Muscle of arm (tissue), 12 donors: ENCODE results near the gene EBF4. TPM values are rescaled to one million over a fixed set of nuclear protein-coding genes. Genes with fewer than 3 reads are reported as not detected.

Experiments
- DNase-seq: peaks from one replicate; pipeline ENCODE4 v3.0.0-alpha.2; 2013
- polyA plus RNA-seq, 12 donors: library from polyadenylated mRNA; unstranded; fragments of 120-200 nt; gene quantifications; one replicate each; pipeline ENCODE4 v1.2.1, GENCODE V29; 2013; ENCODE audit not compliant: insufficient read length in 12 of 12

EBF4 gene
- polyA plus RNA-seq, 12 donors: 3.9 to 9.6 (median 6.5) TPM; not detected in 1

- DNase-seq: no peak
Measured at GRCh38 chr20:2783908-2784566, 91.5 kb downstream of the EBF4 start.

- no peak for DNase-seq
Measured at GRCh38 chr20:2793471-2793870, 100.9 kb downstream of the EBF4 start.

- DNase-seq: no peak
Measured at GRCh38 chr20:2794202-2794748, 101.7 kb downstream of the EBF4 start.

- no peak for DNase-seq
Measured at GRCh38 chr20:2794866-2795447, 102.4 kb downstream of the EBF4 start.

- no peak for DNase-seq
Measured at GRCh38 chr20:2795451-2795850, 102.9 kb downstream of the EBF4 start.

DNA sequence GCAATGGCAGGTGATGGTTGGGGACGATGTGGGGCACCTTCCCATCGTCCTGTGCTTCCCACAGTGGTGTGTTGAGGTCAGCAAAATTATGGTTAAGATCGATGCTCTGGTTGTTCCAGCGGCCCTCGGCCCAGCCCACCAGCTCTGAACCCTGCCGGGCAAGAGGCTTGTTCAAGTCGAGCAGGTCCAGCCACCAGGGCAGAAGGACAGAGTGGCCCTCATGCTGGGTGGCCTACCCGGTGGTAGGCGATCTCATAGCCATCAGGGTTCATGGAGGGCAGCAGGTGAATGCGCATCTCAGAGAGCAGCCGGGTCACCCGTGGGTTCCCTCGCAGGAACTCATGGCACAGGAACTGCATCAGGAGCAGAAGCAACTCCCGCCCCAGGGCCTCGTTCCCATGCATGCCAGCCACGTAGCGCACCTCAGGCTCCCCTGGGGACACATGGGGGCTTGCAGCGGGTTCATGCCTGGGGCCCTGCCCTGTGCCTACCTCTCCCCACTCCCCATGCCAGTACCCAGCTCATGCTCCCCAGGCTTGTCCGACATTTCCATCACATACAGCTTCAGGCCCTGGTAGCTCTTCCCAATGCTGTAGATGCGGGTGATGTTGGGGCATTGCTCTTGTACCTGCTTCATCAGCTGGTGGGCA is 103.6 kb downstream of the EBF4 start:
- no peak for DNase-seq

DNA sequence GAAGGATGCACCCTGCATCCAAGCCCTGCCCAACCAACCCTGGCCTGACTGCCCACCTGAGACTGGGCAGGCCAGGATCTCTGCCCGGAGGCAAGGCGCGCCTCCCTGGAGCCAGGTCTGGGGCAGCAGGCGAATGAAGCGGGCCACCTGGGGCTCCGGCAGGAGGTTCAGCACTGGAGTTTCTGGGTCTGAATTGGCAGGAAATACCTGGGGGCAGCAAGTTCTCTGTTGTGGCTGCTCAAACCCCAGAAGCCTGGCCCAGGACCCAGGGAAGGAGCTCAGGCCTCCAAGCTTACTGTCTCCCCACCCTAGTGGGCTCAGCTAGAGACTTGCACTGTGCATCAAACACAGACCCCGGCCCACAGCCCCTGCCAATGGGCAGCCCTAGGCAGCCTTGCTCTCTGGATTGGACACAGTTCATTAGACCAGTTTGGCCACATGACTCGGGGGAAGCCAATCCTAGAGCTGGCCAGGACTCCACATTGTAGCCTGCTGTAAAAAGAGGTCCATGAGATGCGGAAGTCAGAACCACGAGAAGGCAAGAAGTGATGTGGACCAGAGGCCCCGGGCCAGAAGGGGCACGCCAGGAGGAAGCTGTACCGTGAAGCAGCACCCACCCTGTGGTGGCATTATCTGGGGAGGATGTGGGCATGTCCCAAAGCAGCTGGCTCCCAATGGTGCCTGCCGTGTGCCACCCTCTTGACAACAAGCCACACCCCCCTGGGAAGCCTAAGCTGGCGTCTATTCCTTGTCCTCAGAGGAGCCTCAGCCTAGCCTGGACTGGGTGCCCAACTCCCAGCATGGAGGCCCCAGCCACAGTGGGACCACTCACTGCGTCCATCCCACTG is 104.8 kb downstream of the EBF4 start:
- DNase-seq: no peak

DNA sequence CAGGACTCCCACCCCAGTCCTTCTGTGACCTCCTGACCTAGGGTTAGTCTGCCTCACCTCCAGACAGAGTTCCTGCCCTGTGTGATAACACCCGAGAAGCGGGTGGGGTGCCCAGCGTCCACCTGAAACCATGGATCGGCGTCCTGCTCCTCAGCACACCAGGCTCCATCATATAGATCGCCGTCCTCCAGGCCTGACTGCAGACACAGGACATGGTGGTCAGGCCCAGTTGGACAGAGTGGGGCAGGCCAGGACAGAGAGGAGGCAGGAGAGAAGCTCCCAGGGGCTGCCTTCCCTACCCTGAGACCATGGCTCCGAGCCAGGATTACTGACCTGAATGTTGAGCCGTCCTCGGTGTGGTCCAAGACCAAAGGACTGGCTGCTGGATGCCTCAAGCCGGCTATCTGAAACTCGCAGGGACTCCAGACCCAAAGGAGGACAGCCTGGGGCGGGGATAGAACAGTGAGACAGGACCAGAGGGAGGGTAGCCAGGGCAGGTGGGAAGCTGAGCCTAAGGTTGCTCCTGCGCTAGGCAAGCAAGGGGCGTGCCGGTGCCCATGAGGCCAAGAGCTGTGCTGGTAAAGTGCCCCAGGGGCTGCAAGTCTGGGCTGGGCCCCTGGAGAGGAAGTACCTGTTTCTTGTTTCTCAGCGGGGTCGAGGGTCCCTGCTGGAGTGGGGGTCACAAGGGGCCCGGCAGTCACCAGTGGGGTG is 105.7 kb downstream of the EBF4 start:
- no peak for DNase-seq

- no peak for DNase-seq
Measured at GRCh38 chr20:2798814-2799213, 106.2 kb downstream of the EBF4 start.

DNA sequence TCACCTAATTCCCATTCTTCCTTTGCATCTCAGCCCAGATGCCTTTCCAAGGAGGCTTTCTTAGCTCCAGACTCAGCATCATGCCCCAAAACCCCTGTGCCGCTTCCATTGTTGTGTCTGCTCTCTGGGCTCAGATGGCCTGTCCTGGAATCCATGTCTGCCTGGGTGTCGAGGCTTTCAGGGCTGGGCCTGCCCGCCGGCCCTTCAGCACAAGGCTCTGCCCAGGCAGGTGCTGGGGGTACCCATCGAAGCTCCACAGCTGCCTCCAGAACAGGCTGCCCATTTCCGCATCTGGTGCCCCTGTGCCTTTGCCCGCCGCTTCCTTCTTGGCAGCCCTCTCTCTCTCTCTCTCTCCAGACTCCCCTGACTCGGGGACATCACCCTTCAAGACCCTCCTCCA is 106.7 kb downstream of the EBF4 start:
- no peak for DNase-seq

GRCh38 chr20:2799688-2800520 is 107.3 kb downstream of the EBF4 start:
- DNase-seq: no peak

GRCh38 chr20:2800521-2801285 is 108.1 kb downstream of the EBF4 start, which contains the start of gene CPXM1:
TSS of gene CPXM1 (minus strand) at chr20:2800627. CDS start at chr20:2800572, 55 bp downstream.
- DNase-seq: peak; percentile 49

GRCh38 chr20:2801286-2801728 is 108.7 kb downstream of the EBF4 start:
- no peak for DNase-seq

- no peak for DNase-seq
Measured at GRCh38 chr20:2804041-2804828, 111.7 kb downstream of the EBF4 start.

GRCh38 chr20:2804852-2805688 is 112.5 kb downstream of the EBF4 start:
- no peak for DNase-seq

DNA sequence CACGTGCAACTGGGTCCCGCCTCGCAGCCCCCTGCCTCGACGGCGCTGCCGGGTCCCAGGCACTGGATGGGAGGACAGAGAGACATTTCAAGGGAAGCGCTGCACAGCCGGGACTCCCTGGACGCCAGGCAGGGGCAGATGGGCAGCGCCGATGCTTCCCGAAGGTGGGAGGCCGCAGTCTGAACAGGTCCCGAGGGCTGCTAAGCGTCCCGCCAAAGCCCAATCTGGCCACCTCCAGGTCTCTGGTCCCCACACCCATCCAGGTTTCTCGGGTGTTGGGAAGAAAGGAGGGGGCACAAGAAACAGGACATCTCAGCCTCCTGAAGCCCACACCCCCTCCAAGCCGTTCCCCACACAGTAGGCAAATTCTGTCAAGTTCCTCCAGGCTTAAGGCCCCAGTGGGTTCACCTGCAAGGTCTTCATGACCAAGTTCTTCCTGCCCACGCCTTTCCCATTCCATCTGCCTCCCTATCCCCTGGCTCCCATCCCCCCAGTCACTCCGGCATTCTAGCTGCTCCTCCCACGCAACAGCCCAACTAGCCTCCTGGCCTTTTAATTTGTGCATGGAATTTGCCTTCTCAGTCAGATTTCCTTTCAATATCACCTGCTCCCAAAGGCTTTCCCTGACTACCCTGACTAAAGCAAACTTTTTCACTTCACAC is 113.2 kb downstream of the EBF4 start:
- no peak for DNase-seq

DNA sequence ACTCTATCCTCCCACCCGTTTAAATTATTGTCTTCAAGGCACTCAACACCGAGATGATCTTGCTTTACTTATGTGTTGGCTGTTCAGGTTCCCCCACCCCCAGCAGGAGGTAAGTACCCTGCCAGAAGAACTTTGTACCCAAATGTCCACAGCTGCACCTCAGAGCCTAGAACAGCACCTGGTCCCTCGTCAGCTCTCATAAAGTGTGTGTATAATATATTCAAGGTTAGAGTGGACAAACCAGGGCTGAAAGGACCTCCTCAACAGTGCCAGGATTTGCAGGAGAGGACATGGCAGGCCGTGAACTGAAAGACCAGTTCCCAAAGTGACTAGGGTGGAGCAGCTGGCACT is 113.7 kb downstream of the EBF4 start:
- no peak for DNase-seq
